ENCODE data around the gene PPP1R12C.

Gene PPP1R12C

GRCh38 chr19:55146078-55146704 is 28.8 kb upstream of the PPP1R12C start:
- peak; percentile 51 for DNase-seq

GRCh38 chr19:55145232-55145631 is 27.8 kb upstream of the PPP1R12C start:
- no peak for DNase-seq

- DNase-seq: no peak
Observed at GRCh38 chr19:55141696-55142095, 24.3 kb upstream of the PPP1R12C start.

- DNase-seq: no peak
Observed at GRCh38 chr19:55137915-55138314, 20.5 kb upstream of the PPP1R12C start.

- no peak for DNase-seq
Observed at GRCh38 chr19:55136399-55137102, 19.1 kb upstream of the PPP1R12C start.

- no peak for DNase-seq
Observed at GRCh38 chr19:55134736-55135135, 17.3 kb upstream of the PPP1R12C start.

- DNase-seq: no peak
Observed at GRCh38 chr19:55133639-55134444, 16.4 kb upstream of the PPP1R12C start.

- no peak for DNase-seq
Observed at GRCh38 chr19:55132453-55133129, 15.2 kb upstream of the PPP1R12C start.

- DNase-seq: no peak
Observed at GRCh38 chr19:55131421-55131820, 14.0 kb upstream of the PPP1R12C start.

GRCh38 chr19:55119053-55119452 is 1.6 kb upstream of the PPP1R12C start:
- no peak for DNase-seq

- no peak for DNase-seq
Observed at GRCh38 chr19:55118401-55118991, 1.1 kb upstream of the PPP1R12C start.

GRCh38 chr19:55117663-55118391 is 390 bp upstream of the PPP1R12C start:
- DNase-seq: peak; percentile 99

- peak; percentile 25 for DNase-seq
Observed at GRCh38 chr19:55116232-55116858, 1.1 kb downstream of the PPP1R12C start.

- DNase-seq: no peak
Observed at GRCh38 chr19:55115446-55116065, 1.9 kb downstream of the PPP1R12C start.

GRCh38 chr19:55114566-55115145 is 2.8 kb downstream of the PPP1R12C start:
- DNase-seq: no peak

GRCh38 chr19:55113570-55114039 is 3.8 kb downstream of the PPP1R12C start:
- DNase-seq: no peak

- no peak for DNase-seq
Observed at GRCh38 chr19:55112777-55113569, 4.5 kb downstream of the PPP1R12C start.

GRCh38 chr19:55112246-55112776 is 5.1 kb downstream of the PPP1R12C start:
- no peak for DNase-seq

GRCh38 chr19:55111238-55111831 is 6.1 kb downstream of the PPP1R12C start:
- no peak for DNase-seq

Measured in NCI-H1105 treated with DMSO at 0.1 percent for 48 hours (cell line).